IMR-90 (cell line): ENCODE measurements around the gene RAD18.

Source experiments
- CEBPB ChIP-seq: IDR thresholded peaks from 2 replicates; pipeline ENCODE4 v1.6.1; 2012; ENCODE audit warnings: low read depth, low read length, improper control_type of control experiment
- CTCF ChIP-seq: conservative IDR thresholded peaks from 2 replicates; pipeline ENCODE4 v1.5.1; 2012; ENCODE audit warnings: mild to moderate bottlenecking, low read depth, low read length, improper control_type of control experiment
- ELK1 ChIP-seq: fragments of 150-350 bp; IDR thresholded peaks from 2 replicates; pipeline ENCODE4 v1.6.1; 2016; ENCODE audit warnings: low read depth, mild to moderate bottlenecking, low read length, moderate library complexity, borderline replicate concordance
- FOS ChIP-seq: fragments of 150-350 bp; IDR thresholded peaks from 2 replicates; pipeline ENCODE4 v1.6.1; 2016; ENCODE audit warnings: low read depth, low read length
- MAZ ChIP-seq: IDR thresholded peaks from 2 replicates; pipeline ENCODE4 v1.6.1; 2012; ENCODE audit warnings: low read depth, mild to moderate bottlenecking, low read length, improper control_type of control experiment, moderate library complexity, borderline replicate concordance
- MXI1 ChIP-seq: IDR thresholded peaks from 2 replicates; pipeline ENCODE4 v1.6.1; 2012; ENCODE audit warnings: low read depth, mild to moderate bottlenecking, low read length, moderate library complexity, borderline replicate concordance
- POLR2A ChIP-seq: IDR thresholded peaks from 2 replicates; pipeline ENCODE4 v1.6.1; 2012; ENCODE audit warnings: mild to moderate bottlenecking, low read depth, low read length
- RCOR1 ChIP-seq: IDR thresholded peaks from 2 replicates; pipeline ENCODE4 v1.6.1; 2012; ENCODE audit warnings: mild to moderate bottlenecking, low read length, improper control_type of control experiment; ENCODE audit not compliant: insufficient replicate concordance
- RFX5 ChIP-seq: IDR thresholded peaks from 2 replicates; pipeline ENCODE4 v1.8.0; 2012; ENCODE audit warnings: low read depth, mild to moderate bottlenecking, low read length, moderate library complexity
- SMC3 ChIP-seq: fragments of 150-350 bp; IDR thresholded peaks from 2 replicates; pipeline ENCODE4 v1.6.1; 2016; ENCODE audit warnings: low read depth, mild to moderate bottlenecking, antibody characterized with exemption, low read length, moderate library complexity
- USF2 ChIP-seq: fragments of 150-350 bp; IDR thresholded peaks from 2 replicates; pipeline ENCODE4 v1.6.1; 2017; ENCODE audit warnings: mild to moderate bottlenecking, antibody characterized with exemption, low read length, low read depth

GRCh38 chr3:8871306-8871705 lies 92.0 kb downstream of the RAD18 start:
- no peak for TF ChIP-seq CTCF
- TF ChIP-seq POLR2A, result no peak
- TF ChIP-seq ELK1, result no peak
- TF ChIP-seq CEBPB, result no peak
- TF ChIP-seq FOS, result no peak
- TF ChIP-seq MAZ, result no peak
- no peak for TF ChIP-seq SMC3
- TF ChIP-seq USF2, result no peak
- TF ChIP-seq MXI1, result no peak
- no peak for TF ChIP-seq RCOR1
- TF ChIP-seq RFX5, result no peak
